GM10248 (cell line): Measurements from ENCODE around the gene ZBTB40.

Experiments used
- CTCF ChIA-PET: fragments of 300-600 bp; sonication (Branson Sonifier 250); formaldehyde crosslinking; extraction: SDS; loops from one replicate; lab custom pipeline; 2021; ENCODE audit warnings: antibody characterized with exemption; lab: Yijun Ruan, JAX
- POLR2A ChIA-PET: fragments of 350-650 bp; sonication (Branson Sonifier 250); formaldehyde crosslinking; extraction: SDS; loops from one replicate; lab custom pipeline; 2020; ENCODE audit warnings: antibody characterized with exemption; lab: Yijun Ruan, JAX
- DNase-seq: peaks from one replicate; pipeline ENCODE4 v3.0.0; 2012; ENCODE audit errors: extremely low spot score
- CTCF ChIP-seq: IDR thresholded peaks from 2 replicates; pipeline ENCODE4 v1.5.1; 2012; ENCODE audit warnings: mild to moderate bottlenecking, low read depth; ENCODE audit errors: extremely low read depth, missing control alignments, control extremely low read depth

The ZBTB40 gene

GRCh38 chr1:22415489-22415888, 36.2 kb upstream of the ZBTB40 start:
- no peak for DNase-seq
- ChIA-PET CTCF (interaction anchor here (0.9 to 3.1 kb wide), 16 partner anchors 8 to 323 kb away, joined by 3 to 49 read pairs (median 5); no protein-coding TSS in a partner anchor), POLR2A (no interaction called here)
- no peak for TF ChIP-seq CTCF

DNA sequence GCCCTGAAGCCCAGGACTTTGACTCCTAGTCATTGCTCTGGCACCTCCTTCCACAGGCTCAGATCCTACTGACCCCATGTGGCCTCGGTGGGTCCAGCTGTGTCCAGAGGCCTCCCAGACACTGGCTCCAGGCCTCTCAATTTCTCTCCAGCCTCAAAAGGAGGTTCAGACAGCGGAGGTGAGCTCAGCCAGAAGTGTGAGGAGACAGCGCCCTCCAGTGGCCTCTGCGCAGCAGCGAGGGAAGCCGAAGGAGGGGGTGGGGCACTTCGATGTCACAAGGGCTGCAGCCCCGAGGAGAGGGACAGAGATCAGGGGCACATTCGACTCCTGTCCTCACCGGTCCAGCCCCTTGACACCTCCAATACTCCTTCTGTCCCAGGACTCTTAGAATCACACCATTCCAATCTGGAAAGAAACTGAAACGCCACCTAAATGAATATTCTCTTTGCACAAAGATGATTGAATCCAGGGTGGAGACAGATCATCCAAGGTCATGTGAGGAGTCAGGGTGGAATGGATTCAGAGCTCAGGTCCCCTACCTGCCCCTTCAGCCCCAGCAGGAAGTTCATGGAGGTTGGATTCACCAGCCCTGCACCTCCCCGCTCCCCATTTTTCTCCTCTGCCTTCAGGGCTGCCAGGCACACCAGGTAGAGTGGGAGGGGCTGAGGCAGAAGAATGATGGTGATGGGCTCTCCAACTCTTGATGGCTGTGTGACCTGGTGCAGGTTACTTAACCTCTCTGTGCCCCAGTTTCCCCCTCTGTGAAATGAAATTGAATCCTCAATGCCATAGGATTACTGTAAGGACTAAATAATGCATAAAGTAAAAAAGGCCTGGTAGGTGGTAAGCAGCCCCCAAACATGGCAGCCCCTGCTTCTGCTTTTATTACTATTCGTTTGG, 34.8 kb upstream of the ZBTB40 start:
- peak; percentile 97 for TF ChIP-seq CTCF
- peak; percentile 80 for DNase-seq
- CTCF ChIA-PET: interaction anchor here (0.7 to 3.1 kb wide), 37 partner anchors 9 to 1046 kb away, joined by 3 to 49 read pairs (median 4); partner anchors contain the start of gene C1QC
- POLR2A ChIA-PET: no interaction called here

GRCh38 chr1:22417466-22417865, 34.2 kb upstream of the ZBTB40 start:
- DNase-seq: no peak
- TF ChIP-seq CTCF: no peak
- ChIA-PET CTCF (interaction anchor here (1.0 to 4.8 kb wide), 12 partner anchors 10 to 1047 kb away, joined by 4 to 49 read pairs (median 9); partner anchors contain the start of gene C1QC), POLR2A (no interaction called here)

DNA sequence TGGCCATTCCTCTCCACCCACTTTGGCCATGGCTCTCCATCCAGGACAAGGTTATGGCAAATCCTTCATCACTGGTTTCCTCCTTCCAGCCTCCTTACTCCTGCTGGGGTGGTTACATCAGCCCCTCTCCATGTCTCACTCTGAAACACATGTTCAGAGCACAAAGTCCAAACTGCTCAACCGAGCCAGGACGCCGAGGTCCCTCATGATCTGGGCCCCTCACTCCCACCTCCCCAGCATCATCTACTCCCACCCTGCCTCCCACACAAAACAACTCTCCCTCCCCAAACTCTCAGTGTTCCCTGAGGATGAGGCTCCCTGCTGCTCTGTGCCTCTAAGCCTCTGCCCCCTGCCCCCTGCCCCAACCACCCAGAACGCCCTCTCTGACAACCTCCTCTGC, 33.3 kb upstream of the ZBTB40 start:
- DNase-seq: no peak
- ChIA-PET CTCF (interaction anchor here (4.8 kb wide), 1 partner anchor 224 kb away, joined by 25 read pairs; the partner anchor contains the start of gene C1QC), POLR2A (no interaction called here)
- TF ChIP-seq CTCF: no peak

- TF ChIP-seq CTCF: no peak
- DNase-seq: no peak
- CTCF ChIA-PET: interaction anchor here (1.4 to 4.8 kb wide), 3 partner anchors 221 to 304 kb away, joined by 4 to 25 read pairs (median 19); partner anchors contain the start of gene C1QC
- POLR2A ChIA-PET: no interaction called here
Measured at GRCh38 chr1:22418933-22419382, 32.7 kb upstream of the ZBTB40 start.

GRCh38 chr1:22420455-22421053, 31.1 kb upstream of the ZBTB40 start:
- ChIA-PET POLR2A (no interaction called here), CTCF (interaction anchor here (0.7 to 4.8 kb wide), 9 partner anchors 10 to 468 kb away, joined by 3 to 25 read pairs (median 5); partner anchors contain the start of gene C1QC)
- TF ChIP-seq CTCF: peak; percentile 73

More at GRCh38 chr1:22420455-22421053, 31.1 kb upstream of the ZBTB40 start:
- peak; percentile 79 for DNase-seq
